Gastrocnemius medialis (tissue), 4 donors: ENCODE results near the gene PNMA8C. TPM values are rescaled to one million over a fixed set of nuclear protein-coding genes. Genes with fewer than 3 reads are reported as not detected.
A peak's percentile ranks its signal among the peaks of the same experiment; 100 is the strongest.
"Not testable (repeated sequence)": the region's sequence is repeated elsewhere in the genome, so short reads cannot be mapped to it uniquely, and the experiment has no call there.

Experiments
- ATAC-seq, 2 donors: fragments of 150-250 bp; one replicate each; pipeline ENCODE4 v1.9.1; 2016
- DNase-seq, 2 donors: peaks; one replicate each; pipeline ENCODE4 v3.0.0-alpha.2; 2019
- H3K27ac ChIP-seq, 4 donors: fragments of 200-600 bp; sonication (generic); 1 replicate in 1 of 4; 2 replicates in 3 of 4; pipeline ENCODE4 v1.5.1; 2016 to 2018; ENCODE audit warnings: mild to moderate bottlenecking in 2 of 4, moderate library complexity in 1 of 4
- H3K27me3 ChIP-seq, 3 donors: fragments of 200-600 bp; sonication (generic) in 2 of 3; 1 replicate in 1 of 3; 2 replicates in 2 of 3; pipeline versions ENCODE4 v1.5.1 to v1.6.0; 2016 to 2019; ENCODE audit warnings: mild to moderate bottlenecking in 1 of 3, moderate library complexity in 1 of 3
- H3K36me3 ChIP-seq, 2 donors: fragments of 200-600 bp; sonication (generic) in 1 of 2; one replicate each; pipeline ENCODE4 v1.5.1; 2017 to 2018
- H3K4me1 ChIP-seq, 2 donors: fragments of 200-600 bp; sonication (generic) in 1 of 2; one replicate each; pipeline ENCODE4 v1.5.1; 2016 to 2017; ENCODE audit warnings: mild to moderate bottlenecking in 2 of 2
- H3K4me3 ChIP-seq, 4 donors: fragments of 200-600 bp; sonication (generic) in 3 of 4; 1 replicate in 1 of 4; 2 replicates in 3 of 4; pipeline ENCODE4 v1.5.1; 2016 to 2019; ENCODE audit warnings: mild to moderate bottlenecking in 2 of 4
- H3K9me3 ChIP-seq, 3 donors: fragments of 200-600 bp; sonication (generic) in 2 of 3; 1 replicate in 1 of 3; 2 replicates in 2 of 3; pipeline ENCODE4 v1.5.1; 2016 to 2019
- POLR2A ChIP-seq, 2 donors: fragments of 450-650 bp; IDR thresholded peaks; one replicate each; pipeline ENCODE4 v1.6.1; 2017; ENCODE audit warnings: antibody characterized with exemption in 2 of 2, mild to moderate bottlenecking in 2 of 2, moderate library complexity in 2 of 2
- in situ Hi-C, 4 donors: fragments of 200-750 bp; cut with MboI; loops; one replicate each; pipeline versions ENCODE4 v1.15.0 to v1.8.0; 2017; ENCODE audit warnings: low sequenced_read_pairs in 4 of 4
- intact Hi-C: fragments of 100-400 bp; cut with DNase I; formaldehyde crosslinking; loops from one replicate; pipeline ENCODE4 v1.15.1; 2023; ENCODE audit warnings: low total_unique reads
- total RNA-seq, 4 donors: library from RNA; depleted of rRNA; stranded (reverse); fragments of >200 nt; gene quantifications; one replicate each; pipeline versions ENCODE4 v1.1.0 to v1.2.3, GENCODE V29; 2016
- TF ChIP-seq, protein P1 (sequence below), 5 experiments: fragments of 450-650 bp in 3 of 5; fragments of 200-600 bp in 2 of 5; sonication (generic) in 2 of 5; IDR thresholded peaks in 4 of 5; conservative IDR thresholded peaks in 1 of 5; 1 replicate in 4 of 5; 2 replicates in 1 of 5; pipeline ENCODE4 v1.5.1; 2016 to 2019; ENCODE audit warnings: antibody characterized with exemption in 5 of 5, mild to moderate bottlenecking in 3 of 5, moderate library complexity in 3 of 5

Gene PNMA8C
- total RNA-seq, 4 donors from 2014 or later = not detected

- Histone ChIP-seq H3K9me3 (no peaks in the 10 kb centered on the region), H3K36me3 (no peaks in the 10 kb centered on the region), H3K27ac (no peak overlapping the region), H3K4me1 (no peaks in the 10 kb centered on the region), H3K4me3 (no peak overlapping the region), H3K27me3 (peaks cover 17 to 36% (median 21%) of the 10 kb centered on the region in 3 donors)
- DNase-seq = no peak
- intact Hi-C loops (no loop called here), in situ Hi-C loops (no loop called here)
- TF ChIP-seq, protein P1, sequence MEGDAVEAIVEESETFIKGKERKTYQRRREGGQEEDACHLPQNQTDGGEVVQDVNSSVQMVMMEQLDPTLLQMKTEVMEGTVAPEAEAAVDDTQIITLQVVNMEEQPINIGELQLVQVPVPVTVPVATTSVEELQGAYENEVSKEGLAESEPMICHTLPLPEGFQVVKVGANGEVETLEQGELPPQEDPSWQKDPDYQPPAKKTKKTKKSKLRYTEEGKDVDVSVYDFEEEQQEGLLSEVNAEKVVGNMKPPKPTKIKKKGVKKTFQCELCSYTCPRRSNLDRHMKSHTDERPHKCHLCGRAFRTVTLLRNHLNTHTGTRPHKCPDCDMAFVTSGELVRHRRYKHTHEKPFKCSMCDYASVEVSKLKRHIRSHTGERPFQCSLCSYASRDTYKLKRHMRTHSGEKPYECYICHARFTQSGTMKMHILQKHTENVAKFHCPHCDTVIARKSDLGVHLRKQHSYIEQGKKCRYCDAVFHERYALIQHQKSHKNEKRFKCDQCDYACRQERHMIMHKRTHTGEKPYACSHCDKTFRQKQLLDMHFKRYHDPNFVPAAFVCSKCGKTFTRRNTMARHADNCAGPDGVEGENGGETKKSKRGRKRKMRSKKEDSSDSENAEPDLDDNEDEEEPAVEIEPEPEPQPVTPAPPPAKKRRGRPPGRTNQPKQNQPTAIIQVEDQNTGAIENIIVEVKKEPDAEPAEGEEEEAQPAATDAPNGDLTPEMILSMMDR (IDR thresholded peaks at IDR 0.05 in 4 of 5, conservative IDR thresholded peaks at IDR 0.05 in 1 of 5) = no peak
- no peak for TF ChIP-seq POLR2A (IDR thresholded peaks at IDR 0.05)
- ATAC-seq = no peak
Measured at GRCh38 chr19:46420056-46420455, 8.7 kb downstream of the PNMA8C start.

DNA sequence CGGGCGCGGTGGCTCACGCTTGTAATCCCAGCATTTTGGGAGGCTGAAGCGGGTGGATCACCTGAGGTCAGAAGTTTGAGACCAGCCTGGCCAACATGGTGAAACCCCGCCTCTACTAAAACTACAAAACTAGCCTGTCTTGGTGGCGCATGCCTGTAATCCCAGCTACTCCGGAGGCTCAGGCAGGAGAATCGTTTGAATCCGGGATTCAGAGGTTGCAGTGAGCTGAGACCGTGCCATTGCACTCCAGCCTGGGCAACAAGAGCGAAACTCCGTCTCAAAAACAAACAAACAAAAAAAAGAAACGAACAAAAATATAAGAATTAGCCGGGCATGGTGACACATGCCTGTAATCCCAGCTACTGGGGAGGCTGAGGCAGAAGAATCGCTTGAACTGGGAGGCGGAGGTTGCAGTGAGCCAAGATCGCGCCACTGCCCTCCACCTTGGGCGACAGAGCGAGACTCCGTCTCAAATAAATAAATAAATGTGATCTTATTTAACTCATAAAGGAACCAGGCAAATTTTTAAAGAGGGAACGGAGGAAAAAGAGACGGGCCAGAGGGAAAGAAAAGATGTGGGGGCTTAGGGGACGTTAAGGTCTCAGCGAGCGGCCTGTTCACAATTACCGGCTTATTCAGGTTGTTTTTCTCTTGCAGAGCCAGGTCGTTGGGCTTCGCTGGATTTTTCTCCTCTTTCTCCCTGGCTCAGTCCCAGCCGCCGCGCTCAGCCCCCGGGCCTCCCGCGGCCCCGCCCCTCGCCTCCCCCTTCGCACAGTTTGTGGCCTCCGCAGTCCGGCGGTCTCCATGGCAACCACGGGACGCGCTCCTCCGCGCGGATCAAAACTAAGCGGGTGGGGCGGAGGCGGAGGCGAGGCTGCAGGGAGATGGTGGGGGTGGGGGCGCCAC, 12.7 kb downstream of the PNMA8C start:
- Histone ChIP-seq H3K27ac (peak overlapping the region in 2 of 4 donors; percentile 9 to 10), H3K4me3 (peak overlapping the region; percentile 23 to 41 (median 28)), H3K27me3 (peaks cover 51 to 65% (median 60%) of the 10 kb centered on the region in 3 donors)
- ATAC-seq, intact Hi-C loops, in situ Hi-C loops, H3K4me1 ChIP-seq, H3K36me3 ChIP-seq, H3K9me3 ChIP-seq: not testable (repeated sequence)
- DNase-seq = peak in 1 of 2 donors; percentile 30

- in situ Hi-C loops, H3K27ac ChIP-seq, intact Hi-C loops, H3K36me3 ChIP-seq, DNase-seq, ATAC-seq, H3K4me1 ChIP-seq, H3K9me3 ChIP-seq, H3K4me3 ChIP-seq: not testable (repeated sequence)
- peaks cover 62 to 77% (median 62%) of the 10 kb centered on the region in 3 donors for H3K27me3 ChIP-seq
Measured at GRCh38 chr19:46414899-46415298, 13.8 kb downstream of the PNMA8C start.

DNA sequence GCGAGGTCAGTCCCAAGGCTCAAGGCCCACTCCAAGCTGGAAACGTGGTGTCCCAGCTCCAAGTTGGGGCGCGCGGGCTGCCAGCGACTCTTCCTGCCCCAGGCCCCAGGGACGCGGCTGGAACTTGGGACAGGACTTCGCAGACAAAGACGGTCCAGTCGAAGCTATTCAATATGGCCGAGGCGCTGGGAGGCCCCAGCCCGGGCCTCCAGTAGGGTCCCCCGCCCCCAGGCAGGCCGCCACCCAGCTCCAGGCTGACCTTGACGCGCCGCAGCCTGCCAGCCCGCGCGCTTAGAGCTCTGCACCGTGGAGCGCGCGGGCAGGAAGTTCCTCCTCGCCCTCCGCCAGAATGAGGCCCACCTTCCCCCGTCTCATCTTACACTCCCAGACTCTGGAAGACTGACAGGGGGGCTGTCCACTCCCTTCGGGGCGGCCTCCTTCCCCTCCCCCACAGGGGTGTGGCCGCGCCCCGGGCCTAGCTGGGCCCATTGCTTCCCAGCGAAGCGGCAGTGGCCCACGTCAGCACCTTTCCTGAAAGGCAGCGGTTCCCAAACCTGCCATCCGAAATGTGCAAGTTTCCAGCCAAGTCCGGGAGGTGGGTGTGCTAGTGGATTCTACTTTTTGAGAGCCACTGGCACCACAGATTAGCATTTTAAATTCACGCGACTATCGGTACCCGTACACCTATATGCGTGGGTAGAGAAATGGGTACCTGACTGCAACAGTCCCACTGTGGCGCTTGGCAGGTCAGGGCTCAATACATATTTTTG, 15.3 kb downstream of the PNMA8C start, which contains the start of gene CCDC8:
TSS of gene CCDC8 (minus strand) at position 303 of the 770 bp plus-strand sequence. CDS start 754 bp downstream, outside the sequence.
- Histone ChIP-seq H3K4me1 (peaks cover 0 to 6% of the 10 kb centered on the region in 2 donors), H3K9me3 (no peaks in the 10 kb centered on the region), H3K36me3 (no peaks in the 10 kb centered on the region), H3K27ac (peak within 1 kb of the TSS in 2 of 4 donors; percentile 6 to 26), H3K4me3 (peak within 1 kb of the TSS; percentile 38 to 51 (median 46)), H3K27me3 (peaks cover 62 to 72% (median 65%) of the 10 kb centered on the region in 3 donors)
- TF ChIP-seq POLR2A (IDR thresholded peaks at IDR 0.05) = peak; percentile 29 to 61
- TF ChIP-seq, protein P1 (IDR thresholded peaks at IDR 0.05 in 4 of 5, conservative IDR thresholded peaks at IDR 0.05 in 1 of 5) = no peak
- ATAC-seq (peak; percentile 76 to 79), DNase-seq (peak; percentile 44 to 59)
- intact Hi-C loops = no loop called here
- in situ Hi-C loops = no loop called here

- Histone ChIP-seq H3K36me3 (no peaks in the 10 kb centered on the region), H3K4me1 (peaks cover 0 to 8% of the 10 kb centered on the region in 2 donors), H3K27ac (peak overlapping the region in 2 of 4 donors; percentile 6 to 26), H3K4me3 (peak overlapping the region; percentile 38 to 51 (median 46)), H3K27me3 (peaks cover 66 to 75% (median 69%) of the 10 kb centered on the region in 3 donors), H3K9me3 (no peaks in the 10 kb centered on the region)
- DNase-seq = no peak
- in situ Hi-C loops (no loop called here), intact Hi-C loops (no loop called here)
- TF ChIP-seq POLR2A (IDR thresholded peaks at IDR 0.05) = no peak
- TF ChIP-seq, protein P1 (IDR thresholded peaks at IDR 0.05 in 4 of 5, conservative IDR thresholded peaks at IDR 0.05 in 1 of 5) = no peak
- ATAC-seq = no peak
Measured at GRCh38 chr19:46412650-46413261, 16.0 kb downstream of the PNMA8C start.
